Activated CD8-positive, alpha-beta memory T cell treated with anti-CD3 and anti-CD28 coated beads for 4 hours (primary cell): Measurements from ENCODE around the gene ELK1.
"Not testable (repeated sequence)": the region's sequence is repeated elsewhere in the genome, so short reads cannot be mapped to it uniquely, and the experiment has no call there.

Experiments
- DNase-seq, 2 donors: peaks; one replicate each; pipeline ENCODE4 v3.0.0-alpha.2; 2020; ENCODE audit warnings: low read depth in 2 of 2

Gene ELK1, protein sequence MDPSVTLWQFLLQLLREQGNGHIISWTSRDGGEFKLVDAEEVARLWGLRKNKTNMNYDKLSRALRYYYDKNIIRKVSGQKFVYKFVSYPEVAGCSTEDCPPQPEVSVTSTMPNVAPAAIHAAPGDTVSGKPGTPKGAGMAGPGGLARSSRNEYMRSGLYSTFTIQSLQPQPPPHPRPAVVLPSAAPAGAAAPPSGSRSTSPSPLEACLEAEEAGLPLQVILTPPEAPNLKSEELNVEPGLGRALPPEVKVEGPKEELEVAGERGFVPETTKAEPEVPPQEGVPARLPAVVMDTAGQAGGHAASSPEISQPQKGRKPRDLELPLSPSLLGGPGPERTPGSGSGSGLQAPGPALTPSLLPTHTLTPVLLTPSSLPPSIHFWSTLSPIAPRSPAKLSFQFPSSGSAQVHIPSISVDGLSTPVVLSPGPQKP

DNA sequence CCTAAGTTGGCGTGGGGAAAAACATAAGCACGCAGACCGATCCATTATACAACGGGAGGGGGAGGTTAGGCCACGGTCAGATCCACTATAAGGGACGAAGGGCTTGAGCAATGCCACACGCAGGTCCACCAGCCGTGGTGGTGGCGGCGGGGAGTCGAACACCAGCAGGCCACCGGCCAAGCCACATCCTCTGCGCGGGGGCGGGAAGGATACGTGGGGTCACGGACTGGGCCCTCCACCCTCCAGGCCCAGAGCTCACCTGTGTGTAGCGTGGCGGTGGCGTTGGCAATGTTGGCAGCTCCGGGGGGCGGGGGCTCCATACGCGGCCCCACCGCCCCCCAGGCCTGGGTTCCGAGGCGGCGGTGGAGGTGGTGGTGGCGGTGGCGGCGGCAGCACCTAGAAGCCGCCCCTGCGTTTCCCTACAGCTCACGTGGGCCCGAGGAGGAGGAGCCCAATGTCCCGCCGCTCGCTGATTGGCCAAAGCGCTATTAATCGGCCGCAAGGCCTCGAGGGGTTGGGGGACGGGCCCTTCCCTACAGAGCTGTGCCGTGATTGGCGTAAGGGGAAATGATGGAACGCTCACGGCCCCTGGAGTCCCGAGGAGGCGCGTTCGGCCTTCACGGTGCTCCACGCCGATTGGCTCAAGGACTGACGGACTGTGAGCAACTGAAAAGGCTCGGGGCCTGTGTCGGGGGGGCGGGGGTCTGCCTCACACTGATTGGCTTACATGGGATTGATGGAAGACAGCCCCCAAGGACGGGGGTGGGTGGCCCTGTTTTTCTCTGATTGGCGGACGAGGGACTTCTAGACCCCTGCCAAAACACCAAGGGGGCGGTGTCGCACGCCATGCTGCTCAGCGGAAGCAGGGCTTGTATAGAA is at the start of gene ELK1:
TSS of gene ELK1 (minus strand) at position 400 of the 879 bp plus-strand sequence. CDS start 9,122 bp downstream, outside the sequence.
- DNase-seq = peak; percentile 73 to 83

DNA sequence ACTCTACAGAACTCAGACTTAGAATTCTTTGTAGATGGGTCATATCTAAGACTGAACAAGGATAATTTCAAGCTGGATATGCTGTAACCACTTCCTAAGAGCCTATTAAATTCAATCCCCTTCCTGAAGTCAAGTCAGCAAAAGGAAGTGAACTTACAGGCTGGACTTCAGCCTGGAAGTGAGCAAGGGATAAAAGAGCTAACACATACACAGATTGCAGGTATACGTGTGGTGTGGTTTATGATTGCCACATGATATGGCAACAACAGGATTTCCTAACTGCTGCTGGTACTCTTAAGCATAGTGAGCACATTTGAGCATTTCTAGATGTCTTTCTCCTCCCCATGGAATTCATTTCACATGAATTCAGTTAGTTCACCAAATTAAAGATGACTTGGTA is 46.8 kb upstream of the ELK1 start:
- no peak for DNase-seq

- no peak for DNase-seq
Observed at GRCh38 chrX:47690175-47690574, 39.8 kb upstream of the ELK1 start.

- no peak for DNase-seq
Observed at GRCh38 chrX:47687263-47687662, 36.9 kb upstream of the ELK1 start.

- no peak for DNase-seq
Observed at GRCh38 chrX:47683829-47684205, 33.5 kb upstream of the ELK1 start.

DNA sequence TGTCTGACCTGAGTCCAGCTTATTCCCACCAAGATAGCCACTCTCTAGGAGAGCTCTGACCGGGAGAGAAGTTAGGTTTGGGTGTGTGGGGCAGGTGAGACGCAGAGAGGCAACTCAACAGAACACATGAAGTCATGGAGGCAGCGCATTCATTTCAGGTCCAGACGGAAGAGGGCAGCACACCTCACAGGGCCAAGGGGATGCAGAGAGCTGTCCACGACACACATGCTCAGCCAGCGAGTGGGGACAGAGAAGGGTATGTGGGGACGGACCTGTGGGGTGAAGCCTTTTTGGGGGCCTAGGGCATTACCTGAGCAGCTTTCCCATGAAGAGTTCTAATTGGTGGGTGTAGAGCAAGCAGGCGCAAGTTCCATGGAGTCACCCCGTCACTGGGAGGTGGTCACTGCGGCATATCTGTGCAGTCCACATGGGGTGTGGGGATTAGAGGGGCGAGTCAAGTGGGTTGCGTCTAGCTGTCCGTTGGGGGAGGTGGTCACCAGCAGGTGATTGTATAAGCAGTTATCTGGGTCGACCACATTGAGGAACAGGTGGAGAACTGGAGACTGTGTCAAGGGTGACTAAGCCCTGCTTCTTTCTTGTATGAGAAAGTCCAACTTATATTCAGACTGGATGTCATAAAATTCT is 32.9 kb upstream of the ELK1 start:
- DNase-seq = no peak

- not testable (repeated sequence) for DNase-seq
Observed at GRCh38 chrX:47675959-47676859, 25.8 kb upstream of the ELK1 start.

DNA sequence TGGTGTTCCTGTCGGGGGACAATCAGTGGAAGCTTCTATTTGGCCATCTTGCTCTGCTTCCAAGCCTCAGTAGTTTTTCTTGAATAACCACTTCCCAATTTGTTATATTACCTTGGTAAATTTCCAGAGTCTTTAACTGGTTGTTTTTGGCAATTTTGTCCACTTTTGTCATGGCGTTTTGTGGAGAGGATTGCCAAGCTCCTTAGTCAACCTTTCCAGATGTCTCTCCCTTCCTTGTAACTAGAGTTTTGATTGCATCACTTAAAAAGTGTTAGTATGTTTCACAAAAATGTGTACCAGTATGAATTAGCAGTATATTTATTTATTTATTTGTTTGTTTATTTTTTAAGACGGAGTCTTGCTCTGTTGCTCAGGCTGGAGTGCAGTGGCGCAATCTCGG is 24.4 kb upstream of the ELK1 start:
- no peak for DNase-seq

GRCh38 chrX:47665797-47666196 is 15.4 kb upstream of the ELK1 start:
- not testable (repeated sequence) for DNase-seq

DNA sequence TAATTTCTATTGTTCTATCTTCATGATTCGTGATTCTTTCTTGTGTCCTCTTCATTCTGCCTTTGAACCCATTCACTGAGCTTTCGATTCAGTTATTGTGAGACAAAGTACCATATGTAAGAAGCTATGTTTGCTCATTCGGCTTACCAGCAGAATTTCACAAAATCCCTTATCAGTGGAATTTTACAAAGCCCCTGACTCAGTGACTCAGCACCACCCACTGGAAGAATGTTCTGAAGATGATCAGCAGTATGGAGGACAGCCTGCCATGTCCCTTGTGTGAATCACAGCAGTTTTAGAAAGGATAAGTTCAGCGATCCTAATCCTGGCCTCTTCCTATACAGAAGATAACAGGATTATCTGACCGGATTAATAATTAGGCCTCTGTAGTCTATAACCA is 14.4 kb upstream of the ELK1 start:
- DNase-seq = no peak

DNA sequence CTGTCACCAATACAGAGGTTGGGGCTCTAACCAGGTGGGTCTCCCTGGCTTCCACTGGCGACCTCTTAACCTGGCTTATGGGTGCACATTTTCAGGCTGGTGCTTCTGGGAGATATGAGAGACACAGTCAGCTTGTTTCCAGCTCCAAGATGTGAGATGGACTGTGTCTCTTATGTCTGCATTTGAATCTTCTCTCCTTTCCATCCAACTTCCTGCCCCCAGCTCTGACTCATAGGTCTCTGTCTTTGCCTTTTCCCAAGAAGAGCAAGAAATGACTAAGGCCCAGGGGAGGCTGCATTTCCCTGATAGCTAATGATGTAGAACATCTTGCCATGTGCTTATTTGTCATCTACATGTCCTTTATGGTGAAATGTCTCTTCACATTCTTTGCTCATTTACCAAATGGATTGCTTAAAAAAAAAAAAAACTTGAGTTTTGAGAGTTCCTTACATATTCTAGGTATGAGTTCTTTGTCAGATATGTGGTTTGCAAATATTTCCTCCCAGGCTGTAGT is 11.8 kb upstream of the ELK1 start:
- no peak for DNase-seq

DNA sequence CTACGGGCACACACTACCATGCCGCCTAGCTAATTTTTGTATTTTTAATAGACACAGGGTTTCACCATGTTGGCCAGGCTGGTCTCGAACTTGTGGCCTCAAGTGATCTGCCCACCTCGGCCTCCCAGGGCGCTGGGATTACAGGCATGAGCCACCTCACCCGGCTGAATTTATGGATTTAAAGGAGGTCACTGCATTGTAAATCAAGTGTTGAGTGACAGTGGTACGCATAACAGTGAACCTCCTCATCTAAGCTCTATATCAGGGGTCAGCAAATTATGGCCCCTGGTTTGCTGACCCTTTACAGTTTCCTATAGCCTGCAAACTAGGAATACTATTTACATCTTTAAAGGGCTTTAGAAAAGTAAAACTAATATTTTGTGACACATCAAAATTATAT is 11.2 kb upstream of the ELK1 start:
- DNase-seq = no peak

DNA sequence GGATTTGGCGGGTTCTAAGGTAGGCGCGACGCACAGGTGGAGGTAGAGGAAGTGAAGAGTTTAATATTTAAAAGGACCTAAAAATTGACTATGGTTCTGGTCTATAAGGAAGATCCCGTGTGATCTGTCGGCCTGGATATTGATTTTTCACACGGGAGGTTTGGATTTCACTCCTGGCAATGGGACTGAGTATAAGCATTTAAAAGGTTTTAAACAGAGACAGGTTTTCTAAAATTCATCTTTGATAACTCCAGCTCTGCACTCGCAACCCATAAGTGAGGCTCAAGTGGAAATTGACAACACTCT is 9.0 kb upstream of the ELK1 start:
- no peak for DNase-seq

GRCh38 chrX:47658684-47659420 is 8.5 kb upstream of the ELK1 start, which contains the start of gene UXT:
Gene UXT (minus strand): TSS chrX:47659180. CDS start chrX:47658927, 253 bp downstream.
- peak; percentile 80 to 83 for DNase-seq

GRCh38 chrX:47658301-47658683 is 7.9 kb upstream of the ELK1 start:
- DNase-seq = no peak

GRCh38 chrX:47651043-47651905 is 911 bp upstream of the ELK1 start:
- DNase-seq = no peak

DNA sequence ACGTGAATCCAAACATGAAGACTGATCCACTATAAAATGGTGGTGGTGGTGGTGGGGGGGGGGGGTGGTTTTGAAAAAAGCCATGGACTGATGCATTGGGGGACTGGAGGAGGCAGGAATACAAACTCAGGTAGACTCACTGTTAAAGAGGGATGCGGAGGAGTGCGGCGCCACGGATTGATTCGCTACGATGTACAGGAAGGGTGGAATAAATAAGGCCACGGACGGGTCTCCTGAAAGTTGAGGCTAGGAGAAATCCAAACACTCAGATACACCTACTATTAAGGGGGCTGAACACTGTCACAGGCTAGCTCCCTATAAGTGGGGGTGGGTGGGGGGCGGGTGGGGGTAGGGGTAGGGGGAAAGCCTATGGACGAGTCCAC is 591 bp downstream of the ELK1 start:
- DNase-seq = no peak

DNA sequence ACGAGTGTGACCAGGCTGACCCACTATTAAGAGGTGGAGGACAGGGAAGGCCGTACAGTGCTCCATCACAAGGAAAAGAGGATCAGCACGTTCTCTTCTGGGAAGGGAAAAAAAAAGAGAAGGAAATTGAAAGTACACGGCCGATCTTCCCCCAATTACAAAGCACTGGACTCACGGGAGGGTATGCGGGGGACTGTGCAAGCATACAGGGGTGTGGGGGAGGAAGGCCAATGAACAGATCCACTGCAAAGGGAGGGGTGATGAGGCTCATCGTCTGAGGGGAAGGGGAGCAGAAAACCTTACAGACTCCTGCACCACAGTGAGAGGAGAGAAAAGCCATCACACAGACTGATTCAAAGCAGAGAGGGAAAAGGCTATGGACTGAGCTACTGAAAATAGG is 1.1 kb downstream of the ELK1 start:
- no peak for DNase-seq

DNA sequence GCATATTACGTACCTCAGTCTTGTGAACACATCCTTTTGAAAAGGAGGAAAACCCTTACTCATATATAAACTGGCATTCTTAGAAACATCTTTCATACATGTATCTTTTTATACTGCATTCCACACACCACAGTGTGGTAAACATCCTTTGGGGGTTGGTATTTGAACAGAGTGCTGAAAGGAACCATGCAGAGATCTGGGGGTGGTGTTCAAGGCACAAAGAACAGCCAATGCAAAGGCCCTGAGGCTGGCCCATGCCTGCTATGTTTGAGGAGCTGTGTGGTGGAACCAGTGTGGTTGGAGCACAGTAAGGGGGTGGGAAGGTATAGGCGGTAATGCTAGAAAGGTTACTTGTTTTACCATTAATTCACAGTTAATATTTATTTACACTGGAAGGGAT is 2.0 kb downstream of the ELK1 start:
- DNase-seq = no peak

DNA sequence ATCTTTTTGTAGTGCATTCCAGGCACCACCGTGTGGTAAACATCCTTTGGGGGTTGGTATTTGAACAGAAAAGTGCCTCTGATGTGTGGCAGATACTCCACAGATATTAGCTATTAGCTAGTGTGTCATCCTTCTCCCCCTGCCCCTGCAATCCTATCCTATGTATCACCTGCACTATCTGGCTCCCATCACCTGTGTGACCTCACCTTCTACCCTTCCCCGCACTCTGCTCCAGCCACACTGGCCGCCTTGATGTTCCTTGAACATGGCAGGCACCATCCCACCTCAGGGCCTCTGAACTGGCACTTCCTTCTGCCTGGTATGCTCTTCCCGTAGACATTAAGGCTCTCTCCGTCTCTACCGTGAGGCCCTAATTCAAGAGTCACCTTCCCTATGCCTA is 3.7 kb downstream of the ELK1 start:
- no peak for DNase-seq
